GM20000 (cell line): Measurements from ENCODE around the gene KMT2D.

Source experiments
- DNase-seq: peaks from one replicate; pipeline ENCODE4 v3.0.0; 2012; ENCODE audit warnings: low spot score
- CTCF ChIP-seq: IDR thresholded peaks from 2 replicates; pipeline ENCODE4 v1.5.1; 2012; ENCODE audit warnings: mild to moderate bottlenecking, control low read depth; ENCODE audit errors: extremely low read depth, missing control alignments

KMT2D gene

DNA sequence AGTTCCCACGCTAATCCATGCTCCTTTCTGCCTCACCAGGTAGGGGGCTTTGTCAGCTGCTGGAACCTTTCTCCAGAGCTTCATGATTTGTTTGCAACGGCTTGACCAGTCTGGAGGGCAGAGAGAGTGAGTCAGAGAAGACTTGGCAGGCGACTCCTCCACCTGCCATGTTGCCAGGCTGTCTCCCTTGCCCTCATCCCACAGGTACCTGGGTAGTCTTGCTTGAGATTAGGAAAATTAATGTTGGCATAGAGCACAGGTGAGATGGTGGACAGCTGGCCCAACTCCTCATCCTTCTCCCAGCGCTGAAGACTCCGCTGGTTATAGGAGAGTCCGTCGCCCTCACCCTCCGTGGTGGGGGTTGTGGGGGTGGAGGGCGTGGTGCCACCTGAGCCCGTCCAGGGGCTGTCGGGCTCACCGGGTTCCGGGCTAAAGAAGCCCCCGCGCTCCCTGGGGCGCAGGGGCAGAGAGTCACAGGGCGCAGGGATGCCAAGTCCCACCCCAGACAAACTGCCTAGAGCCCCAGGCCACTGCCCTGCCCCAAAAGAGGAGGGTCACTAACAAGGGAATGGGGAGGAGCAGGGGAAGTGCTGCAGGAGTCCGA, 18.6 kb downstream of the KMT2D start:
- DNase-seq = no peak
- TF ChIP-seq CTCF = no peak

DNA sequence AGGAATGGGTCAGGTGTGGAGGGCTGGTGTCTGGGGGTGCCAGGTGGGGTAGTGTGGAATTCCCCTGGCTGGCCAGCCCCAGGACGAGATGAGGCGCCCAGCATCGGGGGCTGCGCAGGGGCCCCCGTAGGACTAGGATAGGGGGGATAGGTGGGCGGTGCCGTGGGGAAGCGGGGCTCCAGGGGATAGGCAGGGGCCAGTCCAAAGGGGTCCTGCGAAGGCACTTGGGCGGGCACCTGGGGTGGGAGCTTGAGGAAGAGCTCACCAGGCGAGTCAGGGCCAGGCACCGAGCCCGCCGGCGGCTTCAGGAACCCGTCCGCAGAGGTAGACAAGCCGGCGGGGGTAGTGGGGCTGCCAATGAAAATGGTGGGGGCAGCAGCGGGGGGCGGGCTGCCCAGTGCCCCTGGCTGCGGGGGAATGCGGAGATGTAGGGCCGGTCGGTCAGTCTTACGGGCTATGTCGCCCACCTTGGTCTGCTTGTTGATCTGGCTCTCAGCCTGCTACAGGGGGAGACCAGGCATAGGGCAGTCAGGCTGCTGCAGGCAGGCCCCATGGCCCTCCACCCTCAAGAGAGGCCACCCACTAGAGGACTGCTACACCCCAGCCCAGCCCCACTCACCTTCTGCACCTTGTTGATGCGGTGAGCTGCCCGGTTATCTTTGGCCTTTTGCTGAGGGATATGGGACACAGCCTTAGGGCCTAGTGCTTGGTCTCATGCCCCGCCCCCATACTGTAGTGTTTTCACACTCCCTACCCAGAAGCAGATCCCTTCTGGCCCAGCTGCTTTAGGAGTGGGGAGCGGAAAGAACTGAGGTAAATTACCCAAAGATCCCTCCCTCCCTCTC, 19.3 kb downstream of the KMT2D start:
- no peak for TF ChIP-seq CTCF
- no peak for DNase-seq

DNA sequence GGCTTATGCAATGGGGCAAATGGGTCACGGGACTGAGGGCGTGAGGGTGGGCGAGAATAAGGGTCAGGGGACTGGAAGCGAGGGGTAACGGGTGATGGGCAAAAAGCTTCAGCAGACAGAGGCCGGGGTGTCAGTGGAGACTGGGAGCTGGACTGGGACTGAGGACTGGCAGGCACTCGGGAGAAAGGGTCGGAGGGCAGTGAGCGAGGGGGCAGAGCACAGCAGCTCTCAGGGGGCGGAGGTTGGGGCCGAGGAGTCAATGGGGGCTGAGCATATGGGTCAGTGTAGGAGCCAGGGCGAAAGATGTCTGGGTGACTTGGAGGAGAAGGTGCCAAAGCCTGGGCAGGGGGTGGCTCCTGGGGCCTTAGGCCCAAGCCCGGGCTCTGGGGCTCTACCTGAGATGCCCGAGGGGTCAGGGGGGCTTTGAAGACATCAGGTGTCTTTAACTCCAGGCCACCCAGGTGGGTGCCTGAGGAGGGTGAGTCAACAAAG, 20.2 kb downstream of the KMT2D start:
- no peak for DNase-seq
- TF ChIP-seq CTCF = no peak

GRCh38 chr12:49039421-49040363, 20.9 kb downstream of the KMT2D start:
- TF ChIP-seq CTCF = no peak
- no peak for DNase-seq

GRCh38 chr12:49038291-49038955, 22.2 kb downstream of the KMT2D start:
- TF ChIP-seq CTCF = no peak
- no peak for DNase-seq

DNA sequence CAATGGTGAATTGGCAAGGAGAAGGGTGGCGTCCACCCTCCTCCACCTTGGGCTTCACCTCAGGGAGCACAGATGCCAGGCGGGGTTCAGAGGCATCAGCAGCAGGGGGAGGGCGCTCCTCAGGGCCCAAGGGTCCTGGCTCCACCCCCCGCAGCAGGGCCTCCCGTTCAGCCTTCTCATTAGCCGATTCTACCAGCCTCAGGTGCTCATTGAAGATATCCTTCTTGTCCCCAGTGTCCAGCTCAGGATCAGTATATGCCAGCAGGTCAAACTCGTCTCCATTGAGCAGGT, 22.7 kb downstream of the KMT2D start:
- DNase-seq = no peak

More for the DNA sequence above, 22.7 kb downstream of the KMT2D start:
- TF ChIP-seq CTCF = no peak
